GM19468 (cell line): ENCODE data around the gene C19orf67.

ENCODE experiments used
- ATAC-seq: cut with Tn5 transposase; IDR thresholded peaks from one replicate; pipeline ENCODE4 v1.9.1; 2021; ENCODE audit warnings: mild to moderate bottlenecking, moderate library complexity, moderate number of reproducible peaks; ENCODE audit not compliant: unreplicated experiment; ENCODE audit errors: extremely low read depth

Gene C19orf67

GRCh38 chr19:14085309-14085995 is at the start of gene C19orf67:
TSS of gene C19orf67 (minus strand) at chr19:14085783. CDS start at chr19:14085627, 156 bp downstream.
- no peak for ATAC-seq

DNA sequence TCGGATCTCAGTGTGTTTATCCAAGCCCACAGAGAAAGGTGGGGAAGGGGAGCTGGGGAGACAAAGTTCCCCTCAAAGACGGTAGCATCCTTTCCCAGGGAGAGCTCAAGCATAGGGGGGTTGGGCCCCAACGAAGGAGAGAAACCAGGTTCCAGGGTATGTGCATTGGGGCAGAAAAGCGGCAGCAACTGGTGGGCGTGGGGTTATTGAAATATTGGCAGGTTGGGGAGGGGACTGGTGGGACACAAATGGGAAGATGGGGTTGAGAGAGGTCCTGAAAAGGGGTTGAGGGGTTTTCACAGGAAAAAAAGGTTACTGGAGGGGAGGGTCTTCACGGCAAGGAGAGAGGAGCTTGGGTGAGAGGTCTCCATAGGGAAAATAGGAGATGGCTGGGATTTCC is 49.8 kb upstream of the C19orf67 start:
- no peak for ATAC-seq

GRCh38 chr19:14127929-14128509 is 42.4 kb upstream of the C19orf67 start:
- ATAC-seq: no peak

- ATAC-seq: no peak
Observed at GRCh38 chr19:14127176-14127575, 41.6 kb upstream of the C19orf67 start.

GRCh38 chr19:14122924-14123323 is 37.3 kb upstream of the C19orf67 start:
- ATAC-seq: no peak

- ATAC-seq: no peak
Observed at GRCh38 chr19:14120497-14120780, 34.9 kb upstream of the C19orf67 start.

- ATAC-seq: no peak
Observed at GRCh38 chr19:14119644-14120496, 34.3 kb upstream of the C19orf67 start.

DNA sequence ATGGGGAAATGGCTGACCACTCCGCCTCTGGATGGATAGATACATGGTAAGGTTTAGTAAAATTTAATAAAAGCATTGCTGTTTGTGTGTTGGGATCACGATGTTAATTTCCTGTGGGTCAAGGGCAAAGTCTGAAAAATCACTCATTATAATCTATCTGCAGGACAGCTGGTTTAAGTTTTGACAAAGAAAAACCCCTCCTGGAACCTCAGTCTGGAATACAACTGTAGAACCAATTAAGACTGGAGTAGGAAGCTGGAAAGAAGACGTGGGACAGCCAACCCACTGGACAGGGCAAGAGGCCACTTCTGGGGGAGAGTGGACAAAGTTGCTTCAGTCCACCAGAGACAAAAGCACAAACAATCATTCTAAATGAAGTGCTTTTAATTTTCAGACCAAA is 33.6 kb upstream of the C19orf67 start:
- no peak for ATAC-seq

DNA sequence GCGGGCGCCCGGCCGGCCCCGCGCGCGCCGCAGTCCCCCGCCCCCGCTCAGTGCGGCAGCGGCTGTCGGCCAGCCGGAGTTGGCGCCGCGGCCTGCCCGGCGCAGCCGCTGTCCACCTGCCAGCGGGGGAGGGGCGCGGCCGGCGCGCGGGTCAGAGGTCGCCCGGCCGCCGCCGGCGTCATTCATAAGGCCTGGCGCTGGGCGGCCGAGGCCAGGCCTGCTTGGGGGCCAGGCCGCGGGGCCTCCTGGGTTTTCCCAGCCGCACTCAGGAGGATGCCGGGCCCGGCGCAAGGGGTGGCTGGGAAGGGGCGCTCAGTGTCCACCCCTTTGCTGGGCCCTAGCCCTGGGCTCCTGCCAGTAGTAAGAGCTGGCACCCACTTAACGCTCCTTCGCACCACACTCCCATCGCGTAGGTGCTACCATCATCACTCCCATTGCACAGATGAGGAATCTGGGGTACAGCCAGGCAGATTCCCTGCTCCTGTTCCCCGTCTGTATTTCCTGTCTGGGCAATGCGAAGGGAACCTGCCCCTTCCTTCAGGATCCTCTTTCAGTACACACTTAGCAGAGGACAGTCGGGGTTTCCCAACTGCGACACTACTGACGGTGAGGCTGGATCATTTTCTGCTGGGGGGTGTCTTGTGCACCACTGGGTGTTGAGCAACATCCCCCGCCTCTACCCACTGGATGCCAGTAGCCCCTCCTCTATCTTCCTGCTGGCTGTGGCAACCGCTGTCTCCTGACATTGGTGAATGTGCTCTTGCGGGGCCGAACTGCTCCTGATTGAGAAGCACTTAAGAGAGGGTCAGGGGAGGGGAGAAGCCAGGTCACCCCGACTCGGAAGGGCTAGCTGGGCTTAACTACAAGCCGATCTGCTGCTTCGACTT is 32.8 kb upstream of the C19orf67 start:
- peak; percentile 6 for ATAC-seq

DNA sequence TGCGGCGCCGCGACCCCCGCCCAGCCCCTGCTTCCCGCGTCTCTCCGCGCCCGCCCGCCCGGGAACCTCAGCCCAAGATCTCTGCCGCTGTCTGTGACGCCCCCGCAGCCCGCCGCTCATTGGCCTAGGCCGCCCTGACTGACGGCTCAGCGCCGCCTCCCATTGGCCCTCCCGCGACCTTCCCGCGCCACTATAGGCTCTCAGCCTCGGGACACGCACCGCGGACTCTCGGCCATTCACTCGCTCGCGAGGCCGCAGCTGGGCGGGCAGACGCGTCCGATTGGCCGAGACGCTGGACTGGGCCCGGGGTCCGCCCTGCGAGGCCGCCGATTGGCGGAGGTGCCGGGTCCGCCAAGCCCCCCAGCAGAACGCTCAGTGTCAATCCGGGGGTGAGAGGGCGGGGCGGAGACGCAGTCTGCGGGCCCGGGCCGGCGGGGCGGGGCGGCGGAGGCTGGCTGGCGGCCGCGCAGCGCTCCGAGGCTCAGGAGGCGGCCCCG is 32.1 kb upstream of the C19orf67 start, which contains the start of gene PRKACA:
TSS of gene PRKACA (minus strand) at position 95 of the 497 bp plus-strand sequence. CDS start 215 bp downstream, outside the sequence.
- peak; percentile 85 for ATAC-seq

DNA sequence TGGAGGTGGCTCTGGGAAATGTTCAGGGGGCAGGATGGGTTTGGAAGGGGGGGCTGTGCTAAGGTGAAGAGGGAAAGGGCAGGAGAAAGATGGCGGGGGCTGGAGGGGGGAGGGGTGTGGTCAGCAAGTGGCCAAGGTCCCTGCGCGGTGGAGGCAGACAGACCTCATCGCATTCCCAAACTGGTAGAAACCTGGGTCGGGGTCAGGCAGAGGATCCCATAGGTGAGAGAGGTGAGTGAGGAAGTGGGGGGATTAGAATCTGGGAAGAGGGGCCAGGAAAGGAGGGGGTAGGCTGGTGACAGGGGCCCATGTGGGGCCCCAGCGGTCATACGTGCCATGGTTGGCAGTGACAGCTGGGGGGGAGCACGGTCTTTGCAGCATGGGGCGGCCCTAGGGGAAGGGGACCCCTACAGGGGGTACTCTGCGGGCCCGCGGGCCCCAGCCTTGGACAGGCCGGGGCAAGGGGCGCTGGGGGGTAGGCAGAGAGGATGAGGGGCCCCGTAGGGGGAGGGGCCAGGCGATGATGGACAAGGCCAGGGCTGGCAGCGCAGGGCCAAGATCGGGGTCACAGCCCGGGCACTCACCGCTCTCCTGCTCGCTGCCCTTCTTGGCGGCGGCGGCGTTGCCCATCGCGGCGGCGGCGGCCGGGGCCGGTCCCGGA is 31.5 kb upstream of the C19orf67 start:
- ATAC-seq: no peak

DNA sequence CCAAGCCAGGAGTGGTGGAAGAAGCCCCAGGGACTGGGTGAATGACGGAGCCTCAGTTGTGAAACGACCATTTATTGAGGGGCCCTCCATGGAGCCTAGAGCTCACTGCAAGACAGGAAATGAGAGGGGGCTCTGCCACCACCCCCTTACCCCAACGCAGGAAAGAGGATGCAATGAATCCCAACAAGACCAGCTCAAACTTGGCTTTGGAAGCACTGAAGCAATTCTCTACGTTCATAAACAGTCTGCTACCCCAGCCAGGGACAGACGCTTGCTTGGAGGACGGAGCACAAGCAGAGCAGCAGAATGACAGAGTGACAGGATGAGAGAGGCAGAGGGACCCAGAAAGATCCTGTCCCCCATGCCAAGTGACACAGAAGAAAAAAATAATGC is 30.9 kb upstream of the C19orf67 start:
- no peak for ATAC-seq

- ATAC-seq: no peak
Observed at GRCh38 chr19:14115756-14116155, 30.2 kb upstream of the C19orf67 start.

DNA sequence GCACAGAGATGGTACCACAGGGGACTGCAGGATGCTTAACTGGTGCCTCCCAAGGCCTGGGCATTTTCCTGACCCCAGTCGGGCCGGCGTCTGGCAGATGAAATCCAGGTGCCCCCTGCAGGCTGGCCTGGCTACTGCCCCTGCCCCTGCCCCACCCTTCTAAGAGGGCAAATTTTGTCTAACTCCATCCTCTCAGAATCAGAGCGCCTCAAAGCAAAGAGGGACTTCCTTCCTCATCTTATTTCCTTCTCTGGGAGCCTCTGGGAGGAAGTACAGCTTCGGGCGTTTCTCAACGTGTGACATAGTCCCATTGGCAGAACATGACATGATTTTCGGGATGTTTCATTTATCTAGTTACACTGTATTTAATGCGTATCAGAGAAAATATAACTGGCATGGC is 29.3 kb upstream of the C19orf67 start:
- no peak for ATAC-seq

DNA sequence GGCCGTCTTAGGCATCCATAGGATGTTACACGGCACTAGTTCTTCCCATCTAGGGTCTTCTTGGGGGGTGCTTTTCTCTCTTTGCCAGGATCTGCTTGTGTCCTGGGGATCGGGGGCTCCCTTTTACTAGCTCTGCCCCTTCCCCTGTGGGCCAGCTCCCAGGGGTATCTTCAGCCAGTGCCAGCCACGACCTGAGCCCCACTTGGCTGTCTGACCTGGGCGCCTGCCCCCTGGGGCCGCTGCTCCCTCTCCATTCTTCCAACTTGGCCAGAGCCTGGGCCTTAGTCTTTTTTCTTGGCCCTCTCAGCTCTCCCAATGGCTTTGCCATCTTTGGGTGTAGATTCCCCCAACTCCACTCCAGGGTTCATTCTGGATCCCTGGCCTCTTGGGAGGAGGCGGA is 28.9 kb upstream of the C19orf67 start:
- ATAC-seq: no peak

DNA sequence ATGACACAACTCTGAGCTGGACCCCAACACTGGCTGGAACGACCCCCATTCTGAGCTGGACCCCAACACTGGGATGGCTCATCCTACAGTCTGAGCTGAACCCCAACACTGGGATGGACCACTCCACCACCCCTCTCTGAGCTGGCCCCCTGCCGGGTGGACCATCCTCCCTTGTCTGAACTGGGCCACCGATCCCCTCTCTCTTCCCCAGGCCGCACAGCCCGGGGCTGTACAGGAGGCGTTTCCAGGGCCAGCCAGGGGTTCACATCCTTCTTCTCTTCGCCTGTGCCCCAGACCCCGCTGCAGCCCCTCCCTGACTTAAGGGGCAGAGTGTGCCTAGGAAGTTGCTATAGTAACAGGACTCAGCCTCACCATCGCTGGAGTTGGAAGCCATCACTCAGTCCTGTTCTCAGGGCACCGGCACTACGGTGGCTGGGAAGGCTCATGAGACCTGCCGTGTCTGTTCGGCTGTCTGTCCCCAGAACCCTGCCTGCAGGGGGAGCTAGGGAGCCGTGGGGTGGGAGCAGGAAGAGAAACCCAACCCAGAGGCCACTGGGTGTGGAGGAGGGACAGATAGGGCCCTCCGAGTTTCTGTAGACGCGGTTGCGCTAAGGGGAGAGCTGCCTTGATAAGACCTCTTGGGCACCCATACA is 28.3 kb upstream of the C19orf67 start:
- no peak for ATAC-seq

DNA sequence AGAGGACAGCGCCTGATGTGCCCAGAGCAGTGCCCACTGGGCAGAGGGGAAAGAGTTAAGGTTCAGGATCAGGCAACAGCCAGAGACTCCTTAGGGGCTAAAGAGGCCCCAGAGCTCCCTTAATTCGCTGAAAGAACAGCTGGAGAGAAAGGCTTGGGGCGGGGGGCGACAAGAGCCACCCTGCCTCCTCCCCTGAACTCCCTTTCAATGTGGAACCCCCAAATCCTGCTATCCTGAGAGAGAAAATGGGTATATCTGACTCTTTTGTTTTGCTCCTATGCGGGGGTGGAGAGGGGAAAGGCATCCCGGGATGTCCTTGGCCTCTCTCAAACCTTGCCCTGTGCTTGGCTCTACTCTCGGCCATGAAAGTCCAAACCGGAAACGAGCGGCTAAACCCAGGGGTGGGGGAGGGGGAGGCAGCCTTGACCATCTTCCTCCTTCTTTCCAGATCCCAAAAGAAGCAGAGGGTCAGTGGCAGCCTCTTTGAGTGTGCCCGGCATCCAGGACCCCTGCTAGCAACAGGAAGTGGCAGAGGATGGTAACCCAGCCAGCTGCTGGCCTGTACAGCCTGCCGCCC is 27.3 kb upstream of the C19orf67 start:
- ATAC-seq: no peak

GRCh38 chr19:14112051-14112808 is 26.6 kb upstream of the C19orf67 start:
- no peak for ATAC-seq
